Esophagus squamous epithelium (tissue), 4 donors: ENCODE data around the gene FLT4.

Source experiments
- POLR2A ChIP-seq, 4 donors: fragments of 450-650 bp; IDR thresholded peaks; one replicate each; pipeline ENCODE4 v1.6.1; 2017; ENCODE audit warnings: antibody characterized with exemption in 4 of 4, mild to moderate bottlenecking in 4 of 4, moderate library complexity in 3 of 4
- TF ChIP-seq, protein P1 (sequence below), 6 experiments: fragments of 450-650 bp in 4 of 6; fragments of 200-600 bp in 2 of 6; sonication (generic) in 2 of 6; IDR thresholded peaks; one replicate each; pipeline ENCODE4 v1.5.1; 2016 to 2019; ENCODE audit warnings: antibody characterized with exemption in 6 of 6, mild to moderate bottlenecking in 4 of 6, moderate library complexity in 4 of 6

DNA sequence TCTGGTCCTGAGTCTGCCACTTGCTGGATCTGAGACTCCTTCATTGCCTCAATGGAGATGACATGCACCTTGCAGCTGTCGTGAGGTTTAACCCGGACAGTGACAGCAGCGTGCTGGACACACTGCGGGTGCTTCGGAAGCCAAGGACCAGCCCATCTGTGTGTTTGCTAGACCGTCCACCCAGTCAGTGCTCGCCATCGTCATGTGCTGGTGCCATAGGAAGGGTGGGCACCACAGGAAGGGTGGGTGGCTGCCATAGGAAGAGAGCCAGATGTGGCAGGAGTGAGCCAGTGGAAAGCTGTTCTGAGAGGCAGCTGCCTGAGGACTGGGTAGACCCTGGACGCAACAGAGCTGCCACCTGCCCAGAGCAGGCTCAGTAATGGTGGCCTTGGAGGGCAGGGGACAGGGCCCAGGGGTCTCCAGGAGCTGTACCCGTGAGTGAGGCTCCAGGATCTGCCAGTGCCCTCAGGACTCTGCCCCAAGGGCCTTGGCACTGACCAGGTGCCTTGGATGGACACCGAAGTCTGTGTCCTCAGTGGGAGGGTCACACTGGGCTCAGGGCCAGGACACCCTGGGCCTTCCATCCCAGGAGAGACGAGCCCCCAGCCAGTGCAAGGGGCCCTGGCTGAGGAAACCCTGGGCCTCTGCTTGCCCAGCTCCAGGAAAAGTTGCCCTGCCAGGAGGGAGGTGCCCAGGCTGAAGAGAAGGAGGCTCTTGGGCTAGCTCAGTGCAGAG is 21.8 kb downstream of the FLT4 start:
- TF ChIP-seq, protein P1, sequence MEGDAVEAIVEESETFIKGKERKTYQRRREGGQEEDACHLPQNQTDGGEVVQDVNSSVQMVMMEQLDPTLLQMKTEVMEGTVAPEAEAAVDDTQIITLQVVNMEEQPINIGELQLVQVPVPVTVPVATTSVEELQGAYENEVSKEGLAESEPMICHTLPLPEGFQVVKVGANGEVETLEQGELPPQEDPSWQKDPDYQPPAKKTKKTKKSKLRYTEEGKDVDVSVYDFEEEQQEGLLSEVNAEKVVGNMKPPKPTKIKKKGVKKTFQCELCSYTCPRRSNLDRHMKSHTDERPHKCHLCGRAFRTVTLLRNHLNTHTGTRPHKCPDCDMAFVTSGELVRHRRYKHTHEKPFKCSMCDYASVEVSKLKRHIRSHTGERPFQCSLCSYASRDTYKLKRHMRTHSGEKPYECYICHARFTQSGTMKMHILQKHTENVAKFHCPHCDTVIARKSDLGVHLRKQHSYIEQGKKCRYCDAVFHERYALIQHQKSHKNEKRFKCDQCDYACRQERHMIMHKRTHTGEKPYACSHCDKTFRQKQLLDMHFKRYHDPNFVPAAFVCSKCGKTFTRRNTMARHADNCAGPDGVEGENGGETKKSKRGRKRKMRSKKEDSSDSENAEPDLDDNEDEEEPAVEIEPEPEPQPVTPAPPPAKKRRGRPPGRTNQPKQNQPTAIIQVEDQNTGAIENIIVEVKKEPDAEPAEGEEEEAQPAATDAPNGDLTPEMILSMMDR (IDR thresholded peaks at IDR 0.05) = no peak
- TF ChIP-seq POLR2A (IDR thresholded peaks at IDR 0.05) = no peak
